HT1080 (cell line): Measurements from ENCODE around the gene SPR. TPM values are rescaled to one million over a fixed set of nuclear protein-coding genes. Genes with fewer than 3 reads are reported as not detected.

Experiments
- DNase-seq: peaks from one replicate; pipeline ENCODE4 v3.0.0-alpha.2; 2015; ENCODE audit warnings: low read depth
- total RNA-seq: library from RNA; depleted of rRNA; stranded (reverse); fragments of >200 nt; shearing (Covaris generic); gene quantifications from 2 replicates; pipeline ENCODE4 v1.2.3, GENCODE V29; 2014

The SPR gene
- total RNA-seq, 1 experiment from 2014 or later = 62.4 TPM

DNA sequence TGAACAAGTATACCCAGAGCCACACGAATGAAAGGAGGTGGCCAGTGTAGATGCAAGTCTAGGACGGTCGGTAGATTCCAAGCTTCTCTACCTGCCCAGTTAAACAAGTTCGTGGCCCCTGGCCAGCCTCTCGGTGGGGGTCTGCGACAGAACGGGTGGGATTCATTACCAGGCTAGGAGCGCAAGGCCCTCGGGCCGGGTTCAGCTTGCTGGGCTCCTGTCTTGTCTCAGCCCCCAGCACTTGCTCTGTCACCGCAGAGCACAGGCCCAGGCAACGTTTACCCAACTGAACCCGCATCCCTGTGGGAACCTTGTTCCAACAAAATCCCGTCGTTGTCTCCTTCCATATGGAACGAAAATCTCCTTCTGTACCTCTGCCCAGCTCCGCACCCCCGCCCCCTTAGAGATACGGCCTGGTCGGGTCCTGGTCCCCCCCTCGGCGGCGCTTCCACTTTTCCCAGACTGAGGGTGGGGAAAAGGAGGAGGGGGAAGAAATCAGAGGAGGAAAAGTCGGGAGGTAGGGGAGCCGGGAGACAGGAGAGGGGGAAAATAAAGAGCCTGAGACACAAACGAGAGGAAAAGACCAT lies 28.2 kb downstream of the SPR start:
- no peak for DNase-seq

DNA sequence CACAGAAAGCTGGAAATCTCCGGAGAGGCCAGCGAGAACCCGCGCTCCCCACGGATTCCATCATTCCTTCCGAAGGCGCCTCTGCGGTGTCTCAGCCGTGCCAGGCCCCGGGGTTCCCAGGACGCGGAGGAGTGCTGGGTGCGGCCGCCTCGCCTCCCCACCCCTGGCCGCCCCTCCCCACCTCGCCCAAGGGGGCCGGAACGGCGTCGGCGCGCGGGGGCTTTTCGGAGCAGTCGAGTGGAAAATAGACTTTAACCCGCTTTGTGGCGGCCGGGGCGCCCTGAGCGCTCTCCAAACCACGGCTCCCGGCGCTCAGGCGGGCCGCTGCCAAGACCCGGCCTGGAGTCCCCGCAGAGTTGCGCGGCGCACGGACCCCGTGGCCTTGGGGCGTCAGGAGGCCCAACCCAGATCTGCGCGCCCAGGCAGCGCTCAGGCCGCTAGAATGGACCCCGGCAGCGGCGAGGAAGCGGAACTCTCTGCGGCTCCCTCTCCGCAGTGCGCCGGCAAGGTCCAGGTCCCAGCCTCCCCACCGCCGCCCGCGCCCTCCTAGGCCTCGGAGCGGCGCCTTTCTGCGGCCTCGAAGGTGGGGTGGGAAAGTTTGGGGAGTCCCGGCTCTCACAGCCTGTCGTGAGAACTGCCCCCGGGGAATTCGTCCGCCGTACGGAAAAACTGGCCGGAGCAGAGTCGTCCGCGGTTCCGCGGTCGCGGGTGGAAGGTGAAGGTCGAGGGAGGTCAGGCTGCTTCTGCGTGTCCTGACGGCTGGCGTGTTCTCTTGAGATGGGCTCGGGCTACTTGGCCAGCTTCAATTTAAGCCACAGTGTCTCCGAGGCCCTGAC lies 28.9 kb downstream of the SPR start:
- DNase-seq = no peak

DNA sequence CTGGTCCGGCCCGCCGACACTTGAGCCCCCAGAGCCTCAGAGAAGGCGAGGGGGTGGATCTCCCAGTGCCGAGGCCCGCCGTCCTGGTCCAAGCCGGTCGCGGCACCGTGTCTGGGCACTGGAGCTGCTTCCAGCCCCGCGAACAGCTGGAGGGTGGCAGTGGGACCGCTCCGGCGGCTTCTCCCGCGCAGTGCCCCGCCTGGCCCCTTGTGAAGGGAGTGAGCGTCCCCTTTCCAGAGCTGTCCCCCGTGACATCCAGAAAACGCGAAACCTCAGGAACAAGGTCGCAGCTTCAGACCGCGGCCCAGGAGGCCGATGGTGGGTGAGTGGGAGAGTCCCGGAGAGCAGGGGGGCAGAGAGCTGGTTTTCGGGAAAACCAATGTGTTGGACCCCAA lies 29.5 kb downstream of the SPR start:
- no peak for DNase-seq

GRCh38 chr2:72917138-72917876 lies 30.1 kb downstream of the SPR start, which contains the start of gene EMX1:
Gene EMX1, plus strand, starts transcription at chr2:72917519. Its CDS starts 334 bp downstream, at chr2:72917853.
- no peak for DNase-seq

DNA sequence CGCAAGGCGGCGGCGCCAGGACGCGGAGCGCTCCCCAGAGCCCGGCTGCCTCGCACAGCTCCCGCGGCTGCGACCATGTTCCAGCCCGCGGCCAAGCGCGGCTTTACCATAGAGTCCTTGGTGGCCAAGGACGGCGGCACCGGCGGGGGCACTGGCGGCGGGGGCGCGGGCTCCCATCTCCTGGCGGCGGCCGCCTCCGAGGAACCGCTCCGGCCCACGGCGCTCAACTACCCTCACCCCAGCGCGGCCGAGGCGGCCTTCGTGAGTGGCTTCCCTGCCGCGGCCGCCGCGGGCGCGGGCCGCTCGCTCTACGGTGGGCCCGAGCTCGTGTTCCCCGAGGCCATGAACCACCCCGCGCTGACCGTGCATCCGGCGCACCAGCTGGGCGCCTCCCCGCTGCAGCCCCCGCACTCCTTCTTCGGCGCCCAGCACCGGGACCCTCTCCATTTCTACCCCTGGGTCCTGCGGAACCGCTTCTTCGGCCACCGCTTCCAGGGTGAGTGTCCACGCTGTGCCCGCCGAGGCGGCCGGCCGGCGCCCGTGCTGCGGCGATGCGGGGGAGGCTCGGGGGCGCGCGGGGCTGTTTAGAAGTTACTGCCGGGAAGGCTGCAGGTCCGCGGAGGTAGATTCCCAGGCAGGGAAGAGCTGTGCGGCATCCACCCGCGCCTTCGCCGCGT lies 30.8 kb downstream of the SPR start:
- DNase-seq = no peak

DNA sequence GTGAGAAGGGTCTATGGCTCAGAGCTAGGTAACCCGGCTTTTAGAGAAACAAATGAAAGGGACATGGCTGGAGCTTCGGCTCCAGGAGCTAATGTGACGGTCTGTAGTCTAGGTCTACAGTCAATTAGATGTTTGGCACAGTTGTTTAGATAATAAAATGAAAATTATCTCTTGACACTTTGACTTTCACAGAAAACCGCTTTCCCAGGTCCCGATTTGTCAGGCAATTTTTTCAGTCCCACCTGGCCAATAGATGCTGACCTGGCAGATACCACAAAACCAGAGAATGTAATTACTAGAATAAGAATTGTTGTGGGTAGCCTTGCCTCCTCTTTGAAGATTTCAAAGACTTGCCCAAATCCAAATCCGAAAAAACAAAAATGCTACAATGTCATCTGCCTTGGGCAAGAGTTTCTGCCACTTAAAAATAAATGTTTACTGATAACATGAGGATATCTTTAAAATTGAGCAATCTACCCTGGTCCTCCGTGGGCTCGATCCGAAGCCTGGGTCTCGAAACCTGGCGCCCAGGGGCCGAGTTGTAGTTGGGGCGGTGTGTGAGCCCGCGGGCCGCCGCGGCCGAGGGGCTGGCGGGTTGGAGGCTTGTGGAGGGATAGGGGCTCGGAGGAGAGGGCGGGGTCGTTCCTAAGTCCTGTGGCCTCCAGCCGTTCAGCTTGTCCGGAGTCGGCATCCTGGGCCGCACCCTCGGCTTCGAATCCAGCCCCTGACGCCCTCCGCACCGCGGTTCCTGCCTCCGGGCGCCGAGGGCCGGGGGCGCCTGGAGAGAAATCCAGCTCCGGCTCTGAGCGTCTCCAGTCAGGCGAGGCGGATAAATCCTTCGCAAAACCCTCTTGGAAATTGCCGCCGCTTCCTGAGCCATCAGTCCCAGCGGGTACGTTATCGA lies 32.5 kb downstream of the SPR start:
- DNase-seq = no peak

- no peak for DNase-seq
Measured at GRCh38 chr2:72920318-72921087, 33.3 kb downstream of the SPR start.

DNA sequence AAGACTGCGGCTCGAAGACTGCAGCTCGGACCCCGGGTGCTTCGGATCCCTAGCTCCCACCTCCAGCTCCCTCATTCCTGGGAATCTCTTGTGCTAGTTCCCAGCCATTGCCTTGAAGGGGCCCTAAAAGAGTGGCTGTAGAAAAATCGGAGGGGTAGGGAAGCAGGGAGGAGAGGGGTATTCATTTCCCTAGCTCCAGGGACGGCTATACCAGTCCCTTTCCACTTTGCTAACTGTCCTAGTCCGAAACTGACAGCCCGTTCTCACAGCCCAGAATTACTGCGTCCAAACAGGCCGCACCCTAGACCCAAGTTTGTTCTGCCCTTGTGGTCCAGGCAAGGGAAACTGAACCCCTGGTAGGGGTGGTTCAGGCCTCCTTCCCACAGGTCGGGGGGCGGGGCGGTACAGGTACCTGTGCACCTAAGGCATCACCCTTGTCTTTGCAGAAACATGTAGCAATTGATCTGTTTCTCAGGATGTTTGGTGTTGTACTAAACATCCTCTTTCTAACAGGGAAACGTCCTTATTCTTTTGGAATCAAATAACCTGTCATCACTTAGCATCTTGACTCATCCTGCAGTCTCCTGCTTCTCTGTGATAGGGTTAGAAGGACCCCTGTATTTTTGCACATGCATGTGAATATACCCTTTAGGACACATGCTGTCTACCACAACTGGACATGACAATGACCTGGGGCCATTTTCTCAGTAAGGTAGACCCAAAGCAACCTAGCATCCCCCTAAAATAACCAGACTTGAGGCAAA lies 34.1 kb downstream of the SPR start:
- no peak for DNase-seq

DNA sequence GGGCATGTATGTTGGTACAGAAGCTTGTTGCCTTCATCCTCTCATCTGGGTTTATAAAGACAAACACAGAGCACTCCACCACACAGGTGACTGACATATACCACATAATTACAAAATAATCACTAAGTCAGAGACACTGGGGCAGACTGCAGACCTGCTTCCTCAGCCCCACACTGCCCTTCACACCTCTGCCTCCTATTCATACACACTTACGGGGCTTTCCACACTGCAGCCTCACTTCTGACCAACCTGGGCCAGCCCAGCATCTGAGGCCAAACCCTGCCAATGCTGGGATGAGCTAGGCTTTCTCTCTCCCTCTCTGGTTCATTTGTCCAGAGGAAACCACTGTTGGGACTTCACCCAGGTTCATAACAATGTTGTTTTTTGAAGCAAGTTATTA lies 34.6 kb downstream of the SPR start:
- DNase-seq = no peak

DNA sequence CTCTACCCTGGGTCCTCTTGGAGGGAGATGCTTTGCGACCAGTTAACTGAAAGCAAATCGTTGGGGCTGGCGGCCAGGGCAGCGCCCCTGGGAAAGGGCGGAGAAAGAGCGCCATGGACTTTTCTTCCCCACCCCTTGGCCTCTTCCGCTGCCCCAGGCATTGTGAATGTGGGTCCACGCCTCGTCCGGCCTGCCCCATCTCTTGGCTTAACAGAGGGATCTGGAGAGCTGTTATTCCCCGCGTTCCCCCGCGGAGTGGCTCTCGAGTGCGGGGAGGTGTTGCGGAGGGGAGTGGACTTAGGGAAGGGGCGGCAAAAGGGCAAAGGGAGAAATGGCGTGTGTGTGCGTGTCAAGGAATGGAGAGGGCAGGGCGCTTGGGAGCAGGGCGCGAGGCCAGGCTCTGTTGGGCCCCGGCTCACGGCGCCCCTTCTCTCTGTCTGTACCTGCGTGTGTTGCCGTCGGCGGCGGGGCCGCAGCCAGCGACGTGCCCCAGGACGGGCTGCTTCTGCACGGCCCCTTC lies 36.7 kb downstream of the SPR start:
- DNase-seq = no peak

GRCh38 chr2:72924353-72925240 lies 37.4 kb downstream of the SPR start:
- no peak for DNase-seq

DNA sequence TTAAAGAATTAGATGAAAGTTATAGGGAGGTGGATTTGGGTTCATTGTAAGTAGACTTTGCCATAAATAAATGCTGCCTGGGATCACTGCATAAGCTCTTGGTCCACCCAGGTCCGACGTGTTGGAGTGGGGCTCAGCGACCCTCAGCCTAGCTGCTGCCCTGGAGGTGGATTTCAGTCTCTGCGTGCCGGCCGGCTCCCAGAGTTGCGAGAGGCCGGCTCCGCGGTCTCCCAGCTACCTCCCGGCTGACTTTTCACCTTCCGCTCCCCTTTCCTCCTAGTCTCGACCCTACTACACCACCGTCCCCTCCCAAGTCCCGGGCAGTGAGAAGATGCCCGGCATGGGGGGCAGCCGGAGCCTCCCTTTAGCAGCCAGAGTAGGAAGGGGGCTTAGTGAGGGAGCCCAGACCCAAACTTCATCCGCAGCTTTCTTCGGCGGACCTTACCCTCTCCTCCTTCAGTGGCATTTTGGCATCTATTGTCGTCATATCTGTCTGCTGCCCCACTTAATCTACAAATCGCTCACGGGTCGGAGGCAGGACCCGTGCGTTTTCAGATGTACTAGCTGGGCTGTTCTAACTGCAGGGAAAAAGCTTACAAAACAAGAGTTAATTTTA lies 38.2 kb downstream of the SPR start:
- DNase-seq = no peak

DNA sequence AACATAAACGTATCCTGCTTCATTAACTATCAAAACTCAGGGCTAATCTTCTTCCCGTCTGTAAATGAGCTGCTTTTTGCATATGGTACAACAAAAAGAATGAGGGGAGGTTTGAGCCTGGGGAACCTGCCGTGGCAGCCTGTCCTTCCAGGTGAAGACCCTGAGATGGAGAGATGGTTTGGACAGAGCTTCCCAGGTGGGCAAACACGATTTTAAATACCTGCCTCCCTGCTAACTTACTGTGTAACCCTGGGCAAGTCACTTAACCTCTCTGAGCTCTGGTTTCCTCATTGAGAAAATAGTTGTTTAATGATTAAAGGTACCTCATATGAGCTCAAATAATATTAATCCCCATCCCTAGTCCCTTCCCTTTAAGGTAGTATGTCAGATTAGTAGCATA lies 39.2 kb downstream of the SPR start:
- DNase-seq = no peak

- DNase-seq = no peak
Measured at GRCh38 chr2:72926811-72927465, 39.7 kb downstream of the SPR start.

DNA sequence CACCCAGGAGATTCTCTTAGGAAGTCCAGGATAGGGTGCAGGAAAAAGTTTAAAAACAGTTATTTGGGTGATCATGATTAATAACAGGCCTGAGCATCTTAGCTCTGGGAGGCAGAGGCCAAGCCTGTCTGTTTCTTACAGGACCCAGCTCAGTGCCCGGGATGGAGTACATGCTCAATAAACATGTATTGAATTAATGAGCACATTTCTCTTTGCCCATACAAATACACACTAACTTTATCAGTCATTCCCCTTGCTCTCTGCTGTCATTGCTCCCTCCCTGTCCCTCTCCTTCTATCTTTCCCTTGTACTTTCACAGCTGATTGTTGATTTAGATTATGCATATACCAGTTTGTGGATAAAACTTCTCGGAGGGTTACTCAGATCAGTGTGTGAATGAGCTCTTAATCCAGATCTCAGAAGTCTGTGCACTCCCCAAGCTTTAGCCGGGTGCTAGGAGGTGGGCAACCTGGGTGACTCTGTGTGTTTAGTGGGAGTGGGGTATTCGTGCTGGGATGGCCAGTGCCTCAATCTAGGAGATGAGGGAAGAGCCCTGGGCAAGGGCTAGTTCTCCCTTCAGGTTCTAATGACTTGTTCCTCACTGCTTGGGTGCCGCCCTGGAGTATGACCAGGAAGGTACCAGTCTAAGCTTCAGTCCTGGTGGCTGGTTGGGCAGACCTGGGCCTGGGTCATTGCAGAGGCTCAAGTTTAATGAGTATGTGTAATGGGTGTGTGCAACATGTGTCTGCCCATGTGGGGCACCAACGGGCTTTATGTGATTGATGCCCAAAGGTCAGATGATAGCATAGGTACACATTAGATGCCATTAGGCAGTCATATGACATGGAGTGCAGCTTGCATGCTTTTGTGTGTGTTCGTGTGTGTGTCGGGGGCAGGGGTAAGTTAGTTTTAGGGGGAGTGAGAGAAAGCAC lies 40.7 kb downstream of the SPR start:
- DNase-seq = no peak

DNA sequence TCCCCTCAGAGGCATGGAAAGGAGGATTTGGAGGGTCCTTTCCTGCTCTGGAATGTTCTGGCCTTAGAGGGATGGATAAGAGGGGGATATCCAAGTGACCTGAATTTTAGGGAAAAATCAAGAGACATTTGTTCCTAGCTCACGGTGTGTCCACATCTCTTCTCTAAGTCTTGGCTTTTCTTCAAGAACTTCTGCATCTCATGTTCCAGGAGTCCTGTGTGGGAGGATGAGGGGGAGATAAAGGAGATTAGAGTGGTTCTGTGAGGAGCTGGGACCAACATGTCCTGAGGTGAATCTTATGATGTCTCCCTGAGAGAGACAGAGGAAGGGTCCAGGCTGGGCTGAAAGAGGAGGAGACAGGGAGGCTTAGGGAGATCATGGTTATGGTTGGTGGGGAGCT lies 41.8 kb downstream of the SPR start:
- no peak for DNase-seq
